K562 (cell line): Measurements from ENCODE around the gene RPS23. TPM values are rescaled to one million over a fixed set of nuclear protein-coding genes. Genes with fewer than 3 reads are reported as not detected.

Experiments used
- FOXA3 ChIP-seq, 2 experiments: fragments of 450-650 bp in 1 of 2; sonication (generic) in 1 of 2; formaldehyde crosslinking; IDR thresholded peaks in 1 of 2; conservative IDR thresholded peaks in 1 of 2; 2 replicates each; pipeline versions ENCODE4 v1.4.0 to v1.8.0; 2020 to 2022; ENCODE audit warnings: mild to moderate bottlenecking in 2 of 2, missing genetic modification reagents in 1 of 2
- HNRNPL ChIP-seq: fragments of 200-400 bp; formaldehyde crosslinking; IDR thresholded peaks from 2 replicates; pipeline ENCODE4 v1.6.1; 2017; ENCODE audit warnings: low read depth, mild to moderate bottlenecking, low read length
- HOXB6 ChIP-seq: fragments of 250-450 bp; sonication (Bioruptor Pico); IDR thresholded peaks from 2 replicates; pipeline ENCODE4 v1.5.1; 2022; ENCODE audit warnings: mild to moderate bottlenecking, borderline replicate concordance
- KDM5B ChIP-seq: fragments of 200-600 bp; sonication (generic); IDR thresholded peaks from 2 replicates; pipeline ENCODE4 v1.6.1; 2012; ENCODE audit warnings: low read depth, mild to moderate bottlenecking, moderate library complexity, low read length, control low read depth, inconsistent platforms; ENCODE audit not compliant: insufficient replicate concordance
- MBD2 ChIP-seq: sonication (generic); IDR thresholded peaks from 2 replicates; pipeline ENCODE4 v1.6.1; 2016; ENCODE audit warnings: low read depth, borderline replicate concordance
- NR4A1 ChIP-seq, 2 experiments: fragments of 250-450 bp in 1 of 2; fragments of 450-650 bp in 1 of 2; sonication (Bioruptor Pico) in 1 of 2; IDR thresholded peaks; 2 replicates each; pipeline versions ENCODE4 v1.4.0 to v1.6.1; 2016 to 2020; ENCODE audit warnings: mild to moderate bottlenecking in 2 of 2, missing compliant biosample characterization in 1 of 2, missing genetic modification characterization in 1 of 2, moderate library complexity in 1 of 2
- PHF8 ChIP-seq: fragments of 200-600 bp; sonication (generic); IDR thresholded peaks from 2 replicates; pipeline ENCODE4 v1.6.1; 2012; ENCODE audit warnings: mixed run types, mild to moderate bottlenecking, inconsistent platforms, low read length, moderate library complexity, borderline replicate concordance
- SAFB2 ChIP-seq: fragments of 200-400 bp; formaldehyde crosslinking; IDR thresholded peaks from 2 replicates; pipeline ENCODE4 v1.6.1; 2018; ENCODE audit warnings: borderline replicate concordance, low read length, low read depth, moderate library complexity; ENCODE audit not compliant: severe bottlenecking
- SNRNP70 ChIP-seq: fragments of 200-400 bp; formaldehyde crosslinking; optimal IDR thresholded peaks from 2 replicates; pipeline ENCODE3; 2017; ENCODE audit warnings: low read depth, low read length
- XRCC5 ChIP-seq: fragments of 200-400 bp; formaldehyde crosslinking; IDR thresholded peaks from 2 replicates; pipeline ENCODE4 v1.6.1; 2017; ENCODE audit warnings: low read depth, mild to moderate bottlenecking, low read length
- ZC3H11A ChIP-seq: IDR thresholded peaks from 2 replicates; pipeline ENCODE4 v1.6.1; 2012; ENCODE audit warnings: low read depth, low read length, improper control_type of control experiment
- ZFP36 ChIP-seq: fragments of 150-350 bp; IDR thresholded peaks from 2 replicates; pipeline ENCODE4 v1.6.1; 2018; ENCODE audit warnings: low read length, low read depth; ENCODE audit not compliant: partially characterized antibody
- ZNF431 ChIP-seq: sonication (generic); formaldehyde crosslinking; IDR thresholded peaks from 2 replicates; pipeline ENCODE4 v1.8.0; 2022; ENCODE audit warnings: mild to moderate bottlenecking, missing genetic modification reagents
- polyA plus RNA-seq, 8 experiments: library from polyadenylated mRNA; depleted of rRNA in 4 of 8; stranded (reverse) in 5 of 8; unstranded in 3 of 8; fragments of >200 nt; fragmentation: Nextera tagmentation in 2 of 8; fragmentation: Illumina TruSeq in 1 of 8; extraction: Ambion mirVana in 2 of 8; extraction: Trizol in 1 of 8; gene quantifications; 2 replicates each; pipeline versions ENCODE4 v1.2.1 to v1.2.3, GENCODE V29; 2011 to 2014; ENCODE audit warnings: inconsistent platforms in 1 of 8, missing spikeins in 1 of 8
- total RNA-seq, 7 experiments: library from RNA; depleted of rRNA in 6 of 7; stranded (reverse); fragments of >200 nt in 6 of 7; fragmentation: Illumina TruSeq in 2 of 7; extraction: Trizol in 2 of 7; gene quantifications; 2 replicates each; pipeline versions ENCODE4 v1.2.1 to v1.2.3, GENCODE V29; 2011 to 2021; ENCODE audit warnings: low replicate concordance in 1 of 7
- TF ChIP-seq, protein P1 (sequence below): sonication (generic); formaldehyde crosslinking; IDR thresholded peaks from 2 replicates; pipeline ENCODE4 v1.9.0; 2022; ENCODE audit warnings: mild to moderate bottlenecking, missing genetic modification reagents
- TF ChIP-seq, protein P2 (sequence below), 2 experiments: fragments of 450-650 bp in 1 of 2; sonication (generic) in 1 of 2; formaldehyde crosslinking in 1 of 2; IDR thresholded peaks; 2 replicates each; pipeline versions ENCODE4 v1.7.1 to v1.9.0; 2016 to 2022; ENCODE audit warnings: inconsistent platforms in 1 of 2, mild to moderate bottlenecking in 1 of 2, missing genetic modification reagents in 1 of 2
- TF ChIP-seq, protein P3 (sequence below): sonication (generic); IDR thresholded peaks from 2 replicates; pipeline ENCODE4 v1.6.1; 2016

Gene RPS23
- total and polyA plus RNA-seq, 9 of the 15 experiments (the other 6 are each of a cell fraction or from before 2014, with no cell fraction given) = 3,252 to 10,689 (median 6,302) TPM

DNA sequence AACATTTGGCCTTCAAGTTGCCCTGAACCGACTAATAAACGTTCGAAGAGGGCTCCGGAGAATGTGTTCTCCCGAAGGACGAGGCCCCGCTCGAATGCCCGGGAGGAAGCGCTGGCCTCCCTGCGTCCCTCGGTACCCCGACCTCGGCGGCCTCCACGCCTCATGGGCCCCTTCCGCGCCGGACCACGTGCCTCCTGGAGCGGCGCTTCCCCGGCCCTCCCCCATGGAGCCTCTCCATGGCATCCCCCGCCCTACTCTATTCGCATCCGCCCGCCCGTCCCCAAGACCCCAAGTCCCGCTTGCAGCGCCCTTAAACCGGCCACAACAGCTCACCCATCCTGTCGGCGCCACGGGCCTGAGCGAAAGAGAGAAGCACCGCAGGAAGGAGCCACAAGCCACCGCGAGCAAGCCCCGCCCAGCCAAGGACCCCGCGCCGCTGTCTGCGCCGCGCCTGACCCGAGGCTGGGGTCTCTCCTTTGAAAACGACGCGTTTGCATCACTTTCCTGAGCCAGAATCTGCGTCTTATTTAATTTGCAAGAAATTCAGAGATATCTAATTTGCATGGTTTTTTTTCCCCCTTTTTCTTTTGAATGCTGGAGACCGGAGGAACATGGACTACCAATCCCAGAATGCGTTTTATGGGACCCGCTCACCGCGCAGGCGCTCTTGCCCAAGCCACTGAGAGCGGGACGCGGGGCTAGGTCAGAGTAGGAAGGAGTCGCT lies at the start of gene RPS23 (continued):
- TF ChIP-seq HOXB6 (CRISPR knock-in tag) (no peak), HNRNPL (peak; percentile 71), SNRNP70 (peak; percentile 73), SAFB2 (no peak), KDM5B (peak; percentile 97), PHF8 (peak; percentile 93), MBD2 (peak; percentile 70), ZC3H11A (no peak), FOXA3 (CRISPR knock-in tag; conservative IDR thresholded peaks at IDR 0.05 in 1 of 2, IDR thresholded peaks at IDR 0.05 in 1 of 2) (peak in 1 of 2 experiments; percentile 53; a peak in 1 of 4 replicates), ZFP36 (peak; percentile 5), ZNF431 (peak; percentile 72), XRCC5 (0 out of 2 replicates have a peak, but pooled peaks have one; percentile 72), NR4A1 (CRISPR knock-in tag; IDR thresholded peaks at IDR 0.05) (0 out of 2 replicates have a peak, but pooled peaks have one; percentile 52), NR4A1 (tag; IDR thresholded peaks at IDR 0.05) (no peak)
- TF ChIP-seq, protein P1, sequence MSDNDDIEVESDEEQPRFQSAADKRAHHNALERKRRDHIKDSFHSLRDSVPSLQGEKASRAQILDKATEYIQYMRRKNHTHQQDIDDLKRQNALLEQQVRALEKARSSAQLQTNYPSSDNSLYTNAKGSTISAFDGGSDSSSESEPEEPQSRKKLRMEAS = peak; percentile 93
- TF ChIP-seq, protein P2, sequence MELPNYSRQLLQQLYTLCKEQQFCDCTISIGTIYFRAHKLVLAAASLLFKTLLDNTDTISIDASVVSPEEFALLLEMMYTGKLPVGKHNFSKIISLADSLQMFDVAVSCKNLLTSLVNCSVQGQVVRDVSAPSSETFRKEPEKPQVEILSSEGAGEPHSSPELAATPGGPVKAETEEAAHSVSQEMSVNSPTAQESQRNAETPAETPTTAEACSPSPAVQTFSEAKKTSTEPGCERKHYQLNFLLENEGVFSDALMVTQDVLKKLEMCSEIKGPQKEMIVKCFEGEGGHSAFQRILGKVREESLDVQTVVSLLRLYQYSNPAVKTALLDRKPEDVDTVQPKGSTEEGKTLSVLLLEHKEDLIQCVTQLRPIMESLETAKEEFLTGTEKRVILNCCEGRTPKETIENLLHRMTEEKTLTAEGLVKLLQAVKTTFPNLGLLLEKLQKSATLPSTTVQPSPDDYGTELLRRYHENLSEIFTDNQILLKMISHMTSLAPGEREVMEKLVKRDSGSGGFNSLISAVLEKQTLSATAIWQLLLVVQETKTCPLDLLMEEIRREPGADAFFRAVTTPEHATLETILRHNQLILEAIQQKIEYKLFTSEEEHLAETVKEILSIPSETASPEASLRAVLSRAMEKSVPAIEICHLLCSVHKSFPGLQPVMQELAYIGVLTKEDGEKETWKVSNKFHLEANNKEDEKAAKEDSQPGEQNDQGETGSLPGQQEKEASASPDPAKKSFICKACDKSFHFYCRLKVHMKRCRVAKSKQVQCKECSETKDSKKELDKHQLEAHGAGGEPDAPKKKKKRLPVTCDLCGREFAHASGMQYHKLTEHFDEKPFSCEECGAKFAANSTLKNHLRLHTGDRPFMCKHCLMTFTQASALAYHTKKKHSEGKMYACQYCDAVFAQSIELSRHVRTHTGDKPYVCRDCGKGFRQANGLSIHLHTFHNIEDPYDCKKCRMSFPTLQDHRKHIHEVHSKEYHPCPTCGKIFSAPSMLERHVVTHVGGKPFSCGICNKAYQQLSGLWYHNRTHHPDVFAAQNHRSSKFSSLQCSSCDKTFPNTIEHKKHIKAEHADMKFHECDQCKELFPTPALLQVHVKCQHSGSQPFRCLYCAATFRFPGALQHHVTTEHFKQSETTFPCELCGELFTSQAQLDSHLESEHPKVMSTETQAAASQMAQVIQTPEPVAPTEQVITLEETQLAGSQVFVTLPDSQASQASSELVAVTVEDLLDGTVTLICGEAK (IDR thresholded peaks at IDR 0.05) = peak; percentile 21; the same call in 1 of the 2 replicates
- TF ChIP-seq, protein P2 (CRISPR knock-in tag; IDR thresholded peaks at IDR 0.05) = no peak
- TF ChIP-seq, protein P3, sequence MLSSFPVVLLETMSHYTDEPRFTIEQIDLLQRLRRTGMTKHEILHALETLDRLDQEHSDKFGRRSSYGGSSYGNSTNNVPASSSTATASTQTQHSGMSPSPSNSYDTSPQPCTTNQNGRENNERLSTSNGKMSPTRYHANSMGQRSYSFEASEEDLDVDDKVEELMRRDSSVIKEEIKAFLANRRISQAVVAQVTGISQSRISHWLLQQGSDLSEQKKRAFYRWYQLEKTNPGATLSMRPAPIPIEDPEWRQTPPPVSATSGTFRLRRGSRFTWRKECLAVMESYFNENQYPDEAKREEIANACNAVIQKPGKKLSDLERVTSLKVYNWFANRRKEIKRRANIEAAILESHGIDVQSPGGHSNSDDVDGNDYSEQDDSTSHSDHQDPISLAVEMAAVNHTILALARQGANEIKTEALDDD = no peak
